ENCODE measurements around the gene PRAMEF18. TPM values are rescaled to one million over a fixed set of nuclear protein-coding genes. Genes with fewer than 3 reads are reported as not detected.
"Not testable (repeated sequence)": the region's sequence is repeated elsewhere in the genome, so short reads cannot be mapped to it uniquely, and the experiment has no call there.

Gene PRAMEF18, protein sequence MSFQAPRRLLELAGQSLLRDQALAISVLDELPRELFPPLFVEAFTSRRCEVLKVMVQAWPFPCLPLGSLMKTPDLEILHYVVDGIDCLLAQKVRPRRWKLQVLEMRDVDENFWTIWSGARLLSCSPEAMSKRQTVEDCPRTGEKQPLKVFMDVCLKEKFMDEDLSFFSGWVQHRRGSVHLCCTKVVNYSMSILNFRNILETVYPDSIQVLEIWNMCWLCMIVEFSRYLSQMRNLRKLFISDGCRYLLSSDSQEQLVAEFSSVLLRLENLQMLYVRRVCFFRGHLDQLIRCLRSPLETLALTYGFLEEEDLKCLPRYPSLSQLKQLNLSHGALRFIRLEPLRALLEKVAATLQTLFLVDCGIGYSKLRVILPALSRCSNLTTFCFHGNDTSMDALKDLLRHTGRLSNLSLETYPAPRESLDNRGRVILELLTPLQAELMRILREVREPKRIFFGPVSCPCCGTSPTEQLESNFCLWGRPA
- polyA plus RNA-seq (ENCODE audit: insufficient read length in 12 of 12): not detected
- long read RNA-seq, donor 1: 0 reads
- long read RNA-seq, donor 2: 0 reads
- long read RNA-seq, donor 3: 0 reads
- long read RNA-seq, donor 4: 0 reads
- long read RNA-seq, donor 5: 0 reads
- long read RNA-seq, donor 6: 0 reads
- long read RNA-seq, donor 7: 0 reads
- long read RNA-seq, donor 8: 0 reads
- long read RNA-seq, donor 9: 0 reads
- long read RNA-seq, donor 10: 0 reads
- long read RNA-seq, donor 11: 0 reads

GRCh38 chr1:13225675-13226204, at the start of gene PRAMEF18:
Gene PRAMEF18 (minus strand): TSS chr1:13226154. CDS start chr1:13226106, 48 bp downstream.
- not testable (repeated sequence) for DNase-seq

- not testable (repeated sequence) for DNase-seq
Measured at GRCh38 chr1:13265124-13265523, 39.2 kb upstream of the PRAMEF18 start.

- not testable (repeated sequence) for DNase-seq
Measured at GRCh38 chr1:13253898-13254297, 27.9 kb upstream of the PRAMEF18 start, which contains the start of gene PRAMEF5. Gene PRAMEF5 (plus strand): TSS chr1:13254198. CDS start chr1:13259269, 5,071 bp downstream.

GRCh38 chr1:13247122-13247521, 21.2 kb upstream of the PRAMEF18 start:
- DNase-seq: not testable (repeated sequence)

GRCh38 chr1:13246554-13246871, 20.6 kb upstream of the PRAMEF18 start:
- not testable (repeated sequence) for DNase-seq

GRCh38 chr1:13245841-13246553, 20.0 kb upstream of the PRAMEF18 start:
- DNase-seq: not testable (repeated sequence)

DNA sequence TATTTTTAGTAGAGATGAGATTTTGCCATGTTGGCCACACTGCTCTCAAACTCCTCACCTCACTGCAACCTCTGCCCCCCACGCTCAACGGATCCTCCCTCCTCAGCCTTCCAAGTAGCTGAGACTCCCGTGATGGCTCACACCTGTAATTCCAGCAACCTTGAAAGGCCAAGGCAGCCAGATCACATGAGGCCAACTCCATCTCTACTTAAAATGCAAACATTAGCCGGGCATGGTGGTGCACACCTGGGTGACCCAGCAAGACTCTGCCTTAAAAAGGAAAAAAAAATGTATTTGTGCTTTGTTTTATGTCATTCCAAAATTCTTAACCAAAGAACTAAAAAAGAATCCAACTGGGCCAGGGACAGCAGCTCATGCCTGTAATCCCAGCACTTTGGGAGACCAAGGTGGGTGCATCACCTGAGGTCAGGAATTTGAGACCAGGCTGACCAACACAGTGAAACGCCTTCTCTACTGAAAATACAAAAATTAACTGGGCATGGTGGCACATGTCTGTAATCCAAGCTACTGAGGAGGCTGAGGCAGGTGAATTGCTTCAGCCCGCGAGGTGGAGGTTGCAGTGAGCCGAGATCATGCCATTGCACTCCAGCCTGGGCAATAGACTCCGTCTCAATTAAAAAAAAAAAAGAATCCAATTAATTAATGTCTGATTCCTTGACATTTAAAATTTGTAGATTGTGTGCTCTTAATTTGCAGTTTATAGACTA, 17.7 kb upstream of the PRAMEF18 start:
- not testable (repeated sequence) for DNase-seq

DNA sequence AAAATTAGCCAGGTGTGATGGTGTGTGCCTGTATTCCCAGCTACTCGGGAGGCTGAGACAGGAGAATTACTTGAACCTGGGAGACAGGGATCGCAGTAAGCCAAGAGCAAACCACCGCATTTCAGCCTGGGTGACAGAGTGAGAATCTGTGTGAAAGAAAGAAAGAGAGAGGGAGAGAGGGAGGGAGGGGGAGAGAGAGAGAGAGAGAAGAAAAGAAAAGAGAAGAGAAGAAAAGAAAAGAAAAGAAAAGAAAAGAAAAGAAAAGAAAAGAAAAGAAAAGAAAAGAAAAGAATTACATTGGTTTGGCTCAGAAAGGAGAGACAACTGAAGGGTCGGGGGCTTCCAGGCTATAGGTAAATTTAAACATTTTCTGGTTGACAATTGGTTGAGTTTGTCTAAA, 13.7 kb upstream of the PRAMEF18 start:
- DNase-seq: not testable (repeated sequence)

DNA sequence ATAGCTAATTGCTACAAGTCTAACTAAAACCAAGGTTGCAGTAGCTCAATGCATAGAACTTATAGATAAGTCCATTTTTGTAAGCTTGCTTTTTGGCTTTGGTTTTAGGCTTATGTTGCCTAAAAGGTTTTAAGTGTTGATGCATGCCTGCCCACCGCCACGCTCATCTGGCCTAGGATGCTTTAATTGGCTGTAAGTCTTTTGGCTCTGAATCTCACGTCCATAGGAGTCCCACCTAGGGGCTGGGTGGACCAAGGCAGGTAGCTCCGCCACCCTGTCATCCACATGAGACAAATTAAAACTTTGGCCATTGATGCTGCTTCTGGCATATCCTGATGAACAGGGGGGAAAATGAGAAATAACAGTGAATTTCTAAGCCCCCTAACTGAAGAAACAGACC, 11.6 kb upstream of the PRAMEF18 start:
- not testable (repeated sequence) for DNase-seq

GRCh38 chr1:13234057-13234456, 8.1 kb upstream of the PRAMEF18 start:
- not testable (repeated sequence) for DNase-seq

DNA sequence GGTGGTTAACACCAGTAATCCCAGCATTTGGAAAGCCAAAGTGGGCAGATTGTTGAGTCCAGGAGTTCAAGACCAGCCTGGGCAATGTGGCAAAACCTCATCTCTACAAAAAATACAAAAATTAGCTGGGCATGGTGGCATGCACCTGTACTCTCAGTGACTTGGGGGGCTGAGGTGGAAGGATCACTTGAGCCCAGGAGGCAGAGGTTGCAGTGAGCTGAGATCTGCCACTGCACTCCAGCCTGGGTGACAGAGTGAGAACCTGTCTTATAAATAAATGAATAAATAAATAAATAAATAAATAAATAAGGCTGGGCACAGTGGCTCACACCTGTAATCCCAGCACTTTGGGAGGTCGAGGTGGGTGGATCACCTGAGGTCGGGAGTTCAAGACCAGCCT, 6.1 kb upstream of the PRAMEF18 start:
- DNase-seq: not testable (repeated sequence)

GRCh38 chr1:13231061-13231750, 5.3 kb upstream of the PRAMEF18 start:
- not testable (repeated sequence) for DNase-seq

DNA sequence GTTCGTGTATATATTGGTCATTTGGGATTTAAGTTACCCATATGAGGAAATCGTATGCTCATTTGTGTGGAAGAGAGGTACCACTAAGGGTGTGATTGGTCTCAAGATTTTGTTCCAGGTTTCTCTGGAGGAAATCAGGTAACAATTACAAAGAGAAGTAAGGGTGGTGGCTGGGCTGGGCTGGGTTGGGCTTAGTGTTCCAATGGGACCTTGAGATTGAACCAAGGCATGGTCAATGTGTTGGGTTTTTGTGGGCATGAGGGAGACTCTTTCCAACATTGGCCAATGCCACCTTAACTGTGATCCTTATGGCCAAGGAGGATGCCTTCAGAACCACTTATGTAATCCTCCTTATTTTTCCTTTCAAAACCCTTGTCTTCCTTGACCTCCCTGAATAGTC, 4.6 kb upstream of the PRAMEF18 start:
- DNase-seq: not testable (repeated sequence)

- not testable (repeated sequence) for DNase-seq
Measured at GRCh38 chr1:13230096-13230495, 4.1 kb upstream of the PRAMEF18 start.

DNA sequence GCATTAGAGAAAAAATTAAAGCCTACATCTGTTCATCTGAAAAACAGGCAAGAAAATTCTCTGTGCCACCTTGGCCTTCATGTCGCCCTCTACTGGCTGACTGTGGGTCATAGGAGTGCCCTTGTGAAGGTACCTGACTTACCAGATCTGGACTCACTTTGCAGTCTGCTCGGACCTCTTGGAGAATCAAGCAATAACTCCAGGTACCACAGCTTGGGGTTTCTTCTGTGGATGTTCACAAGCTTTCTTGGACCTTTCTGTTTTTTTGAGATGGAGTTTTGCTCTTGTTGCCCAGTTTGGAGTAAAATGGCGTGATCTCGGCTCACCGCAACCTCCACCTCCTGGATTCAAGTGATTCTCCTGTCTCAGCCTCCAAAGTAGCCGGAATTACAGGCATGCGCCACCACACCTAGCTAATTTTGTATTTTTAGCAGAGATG, 2.4 kb upstream of the PRAMEF18 start:
- DNase-seq: no peak

- not testable (repeated sequence) for DNase-seq
Measured at GRCh38 chr1:13227271-13228055, 1.5 kb upstream of the PRAMEF18 start.

DNA sequence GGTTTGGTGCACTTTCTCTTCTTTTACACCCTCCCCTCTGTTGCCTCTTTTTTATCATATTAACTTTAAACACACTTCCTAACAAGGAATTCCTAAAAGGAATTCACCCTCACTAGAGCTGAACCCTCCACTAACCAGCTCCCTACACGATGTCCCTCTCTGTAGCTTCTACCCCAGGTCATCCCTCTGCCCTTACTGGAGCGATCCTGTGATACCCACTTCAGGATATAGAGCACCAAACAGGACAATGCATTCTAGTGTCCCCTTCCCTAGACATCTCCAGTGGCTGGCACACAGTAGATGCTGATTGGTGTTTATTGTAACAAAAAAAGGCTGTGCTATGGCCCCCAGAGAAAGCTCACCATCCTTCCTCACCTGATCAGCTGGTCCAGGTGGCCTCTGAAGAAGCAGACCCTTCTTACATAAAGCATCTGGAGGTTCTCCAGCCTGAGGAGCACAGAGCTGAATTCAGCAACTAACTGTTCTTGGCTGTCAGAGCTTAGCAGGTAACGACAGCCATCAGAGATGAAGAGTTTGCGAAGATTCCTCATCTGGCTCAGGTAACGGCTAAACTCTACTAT, 1.4 kb downstream of the PRAMEF18 start:
- DNase-seq: no peak

GRCh38 chr1:13222788-13223187, 3.2 kb downstream of the PRAMEF18 start:
- DNase-seq: not testable (repeated sequence)

DNA sequence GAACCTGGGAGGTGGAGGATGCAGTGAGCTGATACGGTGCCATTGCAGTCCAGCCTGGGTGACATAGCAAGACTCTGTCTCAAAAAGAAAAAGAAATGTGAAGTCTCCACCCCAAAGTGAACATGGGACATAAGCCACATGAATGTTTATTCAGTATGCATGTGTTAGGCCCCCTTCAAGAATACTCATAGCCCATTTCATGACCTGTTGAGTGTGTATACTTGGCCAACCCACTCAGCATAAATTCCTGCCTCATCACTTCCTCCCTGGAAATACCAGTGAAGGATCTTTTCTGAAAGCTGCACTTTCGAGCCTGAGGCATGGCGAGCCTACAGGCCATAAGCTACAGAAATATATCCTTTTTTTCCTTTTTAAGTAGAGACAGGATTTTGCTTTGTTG, 6.8 kb downstream of the PRAMEF18 start:
- DNase-seq: not testable (repeated sequence)

All from muscle of arm (tissue), 14 donors.